ENCODE results near the gene RPL19. TPM values are rescaled to one million over a fixed set of nuclear protein-coding genes. Genes with fewer than 3 reads are reported as not detected.

RPL19 gene
- total and polyA plus RNA-seq, 2 experiments from 2014 or later = 1,594 to 2,627 TPM

GRCh38 chr17:39194089-39194984, 5.7 kb upstream of the RPL19 start:
- H3K9me2 ChIP-seq (ENCODE audit: insufficient read depth) = no peaks in the 10 kb centered on the region
- peaks cover 10% of the 10 kb centered on the region; the same call in 1 of the 2 replicates for H3F3A ChIP-seq (replicated peaks; ENCODE audit: low read depth)
- H3K27me3 ChIP-seq (ENCODE audit: insufficient read depth) = no peaks in the 10 kb centered on the region
- peaks cover 32% of the 10 kb centered on the region for H3K4me1 ChIP-seq (ENCODE audit: insufficient read depth)
- peaks cover 13% of the 10 kb centered on the region for H4K20me1 ChIP-seq (replicated peaks; ENCODE audit: insufficient read depth)
- Mint-ChIP-seq H3K4me1 (peaks cover 34% of the 10 kb centered on the region), H3K27ac (peak overlapping the region; percentile 57), H3K36me3 (ENCODE audit: low read depth) (peaks cover 30% of the 10 kb centered on the region), H3K27me3 (ENCODE audit: insufficient read depth, low read depth, poor library complexity) (peaks cover 11% of the 10 kb centered on the region), H3K4me3 (peak overlapping the region; percentile 88), H3K9me3 (no peaks in the 10 kb centered on the region)
- peak overlapping the region; percentile 72; the same call in 1 of the 2 replicates for H3K27ac ChIP-seq (ENCODE audit: low read depth)
- TF ChIP-seq CTCF (conservative IDR thresholded peaks at IDR 0.05; ENCODE audit: low read depth in 2 of 2) (peak; percentile 49 to 70), NANOG (IDR thresholded peaks at IDR 0.05; ENCODE audit: borderline replicate concordance) (no peak), CREB1 (CRISPR knock-in tag; IDR thresholded peaks at IDR 0.05; ENCODE audit: low read depth) (peak; percentile 32; the same call in 1 of the 2 replicates)
- H2AFZ ChIP-seq = no peak overlapping the region
- ATAC-seq (peak; percentile 41), DNase-seq (ENCODE audit: low spot score) (peak; percentile 75)
- H3K79me2 ChIP-seq (replicated peaks; ENCODE audit: insufficient read depth) = peaks cover 23% of the 10 kb centered on the region
- H3K4me2 ChIP-seq = peak overlapping the region; percentile 89
- peaks cover 8% of the 10 kb centered on the region for H3K36me3 ChIP-seq (ENCODE audit: insufficient read depth)
- peak overlapping the region; percentile 93 for H3K4me3 ChIP-seq

GRCh38 chr17:39194985-39195524, 5.0 kb upstream of the RPL19 start:
- Mint-ChIP-seq H3K9me3 (no peaks in the 10 kb centered on the region), H3K27me3 (ENCODE audit: insufficient read depth, low read depth, poor library complexity) (peaks cover 15% of the 10 kb centered on the region), H3K4me3 (peak overlapping the region; percentile 88), H3K36me3 (ENCODE audit: low read depth) (peaks cover 32% of the 10 kb centered on the region), H3K27ac (no peak overlapping the region; the same call in 1 of the 2 replicates), H3K4me1 (peaks cover 38% of the 10 kb centered on the region)
- DNase-seq (ENCODE audit: low spot score) (peak; percentile 58), ATAC-seq (peak; percentile 19)
- Histone ChIP-seq H3K4me2 (peak overlapping the region; percentile 89), H3K36me3 (ENCODE audit: insufficient read depth) (peaks cover 8% of the 10 kb centered on the region), H2AFZ (no peak overlapping the region), H3K9me2 (ENCODE audit: insufficient read depth) (no peaks in the 10 kb centered on the region), H3F3A (replicated peaks; ENCODE audit: low read depth) (peaks cover 10% of the 10 kb centered on the region; the same call in 1 of the 2 replicates), H3K27ac (ENCODE audit: low read depth) (peak overlapping the region; percentile 72; the same call in 1 of the 2 replicates), H3K27me3 (ENCODE audit: insufficient read depth) (no peaks in the 10 kb centered on the region), H3K4me1 (ENCODE audit: insufficient read depth) (peaks cover 32% of the 10 kb centered on the region), H4K20me1 (replicated peaks; ENCODE audit: insufficient read depth) (peaks cover 13% of the 10 kb centered on the region), H3K4me3 (peak overlapping the region; percentile 93), H3K79me2 (replicated peaks; ENCODE audit: insufficient read depth) (peaks cover 23% of the 10 kb centered on the region)
- TF ChIP-seq ZNF462 (CRISPR knock-in tag; IDR thresholded peaks at IDR 0.05) (no peak), ZNF331 (CRISPR knock-in tag; IDR thresholded peaks at IDR 0.05; ENCODE audit: low read depth) (no peak), EZH2phosphoT487 (IDR thresholded peaks at IDR 0.05; ENCODE audit: unreplicated experiment) (no peak), STAT1 (IDR thresholded peaks at IDR 0.05; ENCODE audit: unreplicated experiment) (no peak)
